HG02678 (cell line): ENCODE data around the gene AHCYL2.
"Not testable (repeated sequence)": the region's sequence is repeated elsewhere in the genome, so short reads cannot be mapped to it uniquely, and the experiment has no call there.

Experiments
- ATAC-seq: cut with Tn5 transposase; IDR thresholded peaks from one replicate; pipeline ENCODE4 v1.9.1; 2021; ENCODE audit warnings: mild to moderate bottlenecking, moderate library complexity; ENCODE audit not compliant: unreplicated experiment

Gene AHCYL2

DNA sequence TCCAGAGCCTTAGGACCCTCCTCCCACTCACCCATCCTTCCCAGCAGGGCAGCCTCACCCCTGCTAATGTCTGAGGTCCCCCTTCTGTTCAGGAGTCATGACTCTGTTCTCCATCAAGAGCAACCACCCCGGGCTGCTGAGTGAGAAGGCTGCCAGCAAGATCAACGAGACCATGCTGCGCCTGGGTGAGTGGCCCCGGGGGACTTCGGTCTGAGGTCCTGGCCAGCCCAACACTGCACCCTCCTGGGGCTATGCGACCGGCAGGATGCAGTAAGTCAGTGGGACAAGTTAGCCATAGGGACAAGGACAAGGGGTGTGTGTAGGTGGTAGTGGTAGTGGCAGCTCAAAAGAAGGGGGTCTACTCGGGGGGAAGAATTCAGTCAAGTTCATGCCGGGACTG lies 16.2 kb upstream of the AHCYL2 start:
- no peak for ATAC-seq

DNA sequence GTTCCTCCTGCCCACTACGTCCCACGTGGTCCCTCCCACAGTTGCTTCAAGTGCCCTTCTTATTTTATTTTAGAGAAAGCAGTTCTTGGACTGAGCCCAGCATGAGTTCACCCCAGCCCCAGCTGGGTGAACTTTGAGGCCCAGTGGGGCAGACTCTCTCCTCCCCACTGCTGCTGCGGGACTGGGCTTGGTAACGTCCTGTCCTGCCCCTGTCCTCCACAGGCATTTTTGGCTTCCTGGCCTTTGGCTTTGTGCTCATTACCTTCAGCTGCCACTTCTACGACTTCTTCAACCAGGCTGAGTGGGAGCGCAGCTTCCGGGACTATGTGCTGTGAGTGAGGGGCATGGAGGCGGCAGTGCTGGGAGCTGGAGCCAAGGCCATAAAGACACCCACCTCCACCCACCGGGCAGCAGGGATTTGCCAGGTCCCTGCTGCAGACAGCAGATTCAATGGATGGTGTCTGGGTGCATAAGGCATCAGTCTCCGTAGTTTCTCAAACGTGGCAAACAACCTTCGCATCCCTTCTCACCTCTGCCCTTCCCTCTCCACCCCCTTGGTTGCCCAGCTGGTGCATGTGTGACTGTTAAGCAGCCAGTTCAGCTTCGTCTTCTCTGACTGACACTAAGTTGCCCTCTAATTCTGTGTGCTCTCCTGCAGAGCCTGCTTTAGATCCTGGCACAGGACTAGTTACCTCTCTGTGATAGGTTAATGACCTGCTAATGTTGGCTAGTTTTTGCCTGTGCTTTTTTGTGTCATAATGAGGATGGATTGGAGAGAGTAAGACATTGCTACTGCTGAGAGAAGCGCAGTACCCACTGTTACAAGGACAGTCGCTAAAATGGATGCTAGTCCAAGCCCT lies 15.5 kb upstream of the AHCYL2 start:
- ATAC-seq: no peak

DNA sequence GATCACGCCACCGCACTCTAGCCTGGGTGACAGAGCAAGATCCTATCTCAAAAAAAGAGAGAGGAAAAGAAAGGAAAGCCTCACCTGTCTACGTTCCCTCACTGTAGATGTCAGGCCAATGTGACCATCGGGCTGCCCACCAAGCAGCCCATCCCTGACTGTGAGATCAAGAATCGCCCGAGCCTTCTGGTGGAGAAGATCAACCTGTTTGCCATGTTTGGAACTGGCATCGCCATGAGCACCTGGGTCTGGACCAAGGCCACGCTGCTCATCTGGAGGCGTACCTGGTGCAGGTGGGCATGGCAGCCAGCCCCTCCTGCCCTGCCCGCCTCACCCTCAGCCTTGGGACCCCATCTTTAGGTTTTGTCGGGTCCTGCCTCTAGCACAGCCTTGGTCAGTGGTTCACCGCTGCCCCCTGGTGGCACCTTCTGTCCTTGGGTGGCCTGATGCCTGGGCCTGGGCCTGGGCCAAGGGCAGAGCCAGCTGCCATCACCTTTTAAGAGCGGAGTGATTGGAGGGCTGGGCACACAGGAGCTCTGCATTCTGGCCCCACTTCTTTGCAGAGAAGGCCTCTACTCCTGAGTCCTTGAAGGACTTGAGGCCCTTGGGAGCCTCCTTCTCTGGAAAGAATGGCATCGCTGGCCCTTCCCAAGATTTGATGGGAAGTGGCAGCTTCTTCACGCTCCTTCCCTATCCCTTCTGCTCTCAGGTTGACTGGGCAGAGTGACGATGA lies 14.4 kb upstream of the AHCYL2 start:
- ATAC-seq: peak; percentile 72

DNA sequence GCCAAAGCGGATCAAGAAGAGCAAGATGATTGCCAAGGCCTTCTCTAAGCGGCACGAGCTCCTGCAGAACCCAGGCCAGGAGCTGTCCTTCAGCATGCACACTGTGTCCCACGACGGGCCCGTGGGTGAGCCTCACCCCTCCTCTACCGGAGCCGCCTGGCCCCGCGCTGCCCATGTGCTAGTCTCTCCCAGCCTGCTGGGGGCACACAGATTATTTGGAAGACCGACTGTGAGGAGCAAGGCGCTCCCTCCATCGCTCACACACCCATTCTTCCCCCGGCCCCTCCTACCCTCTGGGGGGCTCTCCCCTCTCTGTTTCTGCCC lies 13.9 kb upstream of the AHCYL2 start:
- no peak for ATAC-seq

DNA sequence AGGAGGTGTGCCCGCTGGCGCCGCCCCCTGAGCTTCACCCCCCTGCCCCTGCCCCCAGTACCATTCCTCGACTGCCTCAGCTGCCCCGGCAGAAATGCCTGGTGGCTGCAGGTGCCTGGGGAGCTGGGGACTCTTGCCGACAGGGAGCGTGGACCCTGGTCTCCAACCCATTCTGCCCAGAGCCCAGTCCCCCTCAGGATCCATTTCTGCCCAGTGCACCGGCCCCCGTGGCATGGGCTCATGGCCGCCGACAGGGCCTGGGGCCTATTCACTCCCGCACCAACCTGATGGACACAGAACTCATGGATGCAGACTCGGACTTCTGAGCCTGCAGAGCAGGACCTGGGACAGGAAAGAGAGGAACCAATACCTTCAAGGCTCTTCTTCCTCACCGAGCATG lies 12.7 kb upstream of the AHCYL2 start:
- no peak for ATAC-seq

DNA sequence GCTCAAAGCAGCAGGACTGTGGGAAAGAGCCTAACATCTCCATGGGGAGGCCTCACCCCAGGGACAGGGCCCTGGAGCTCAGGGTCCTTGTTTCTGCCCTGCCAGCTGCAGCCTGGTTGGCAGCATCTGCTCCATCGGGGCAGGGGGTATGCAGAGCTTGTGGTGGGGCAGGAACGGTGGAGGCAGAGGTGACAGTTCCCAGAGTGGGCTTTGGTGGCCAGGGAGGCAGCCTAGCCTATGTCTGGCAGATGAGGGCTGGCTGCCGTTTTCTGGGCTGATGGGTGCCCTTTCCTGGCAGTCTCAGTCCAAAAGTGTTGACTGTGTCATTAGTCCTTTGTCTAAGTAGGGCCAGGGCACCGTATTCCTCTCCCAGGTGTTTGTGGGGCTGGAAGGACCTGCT lies 12.2 kb upstream of the AHCYL2 start:
- ATAC-seq: no peak

DNA sequence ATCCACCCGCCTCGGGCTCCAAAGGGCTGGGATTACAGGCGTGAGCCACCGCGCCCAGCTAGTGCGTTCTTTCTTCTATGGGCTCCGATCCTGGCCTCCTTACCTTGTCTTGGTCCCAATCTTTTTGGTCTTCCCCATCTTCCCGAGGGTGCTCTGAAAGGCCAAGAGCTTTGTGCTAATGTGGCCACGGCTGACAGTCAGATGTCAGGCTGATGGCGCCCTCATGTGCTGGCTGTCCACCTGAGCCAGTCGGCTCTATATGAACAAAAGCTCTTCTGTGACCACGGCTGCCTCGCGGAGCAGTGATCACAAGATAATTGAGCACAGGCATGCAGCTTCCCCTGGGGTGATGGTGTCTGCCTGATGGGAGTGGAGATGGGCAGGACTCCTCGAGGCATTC lies 11.0 kb upstream of the AHCYL2 start:
- ATAC-seq: no peak

DNA sequence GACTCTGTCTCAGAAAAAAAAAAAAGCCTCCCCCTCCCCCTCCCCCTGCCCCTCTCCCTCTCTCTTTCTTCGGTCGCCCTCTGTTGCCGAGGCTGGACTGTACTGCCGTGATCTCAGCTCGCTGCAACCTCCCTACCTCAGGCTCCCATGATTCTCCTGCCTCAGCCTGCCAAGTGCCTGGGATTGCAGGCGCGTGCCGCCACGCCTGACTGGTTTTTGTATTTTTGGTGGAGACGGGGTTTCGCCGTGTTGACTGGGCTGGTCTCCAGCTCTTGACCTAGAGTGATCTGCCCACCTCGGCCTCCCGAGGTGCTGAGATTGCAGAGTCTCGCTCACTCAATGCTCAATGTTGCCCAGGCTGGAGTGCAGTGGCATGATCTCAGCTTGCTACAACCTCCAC lies 9.1 kb upstream of the AHCYL2 start:
- not testable (repeated sequence) for ATAC-seq

DNA sequence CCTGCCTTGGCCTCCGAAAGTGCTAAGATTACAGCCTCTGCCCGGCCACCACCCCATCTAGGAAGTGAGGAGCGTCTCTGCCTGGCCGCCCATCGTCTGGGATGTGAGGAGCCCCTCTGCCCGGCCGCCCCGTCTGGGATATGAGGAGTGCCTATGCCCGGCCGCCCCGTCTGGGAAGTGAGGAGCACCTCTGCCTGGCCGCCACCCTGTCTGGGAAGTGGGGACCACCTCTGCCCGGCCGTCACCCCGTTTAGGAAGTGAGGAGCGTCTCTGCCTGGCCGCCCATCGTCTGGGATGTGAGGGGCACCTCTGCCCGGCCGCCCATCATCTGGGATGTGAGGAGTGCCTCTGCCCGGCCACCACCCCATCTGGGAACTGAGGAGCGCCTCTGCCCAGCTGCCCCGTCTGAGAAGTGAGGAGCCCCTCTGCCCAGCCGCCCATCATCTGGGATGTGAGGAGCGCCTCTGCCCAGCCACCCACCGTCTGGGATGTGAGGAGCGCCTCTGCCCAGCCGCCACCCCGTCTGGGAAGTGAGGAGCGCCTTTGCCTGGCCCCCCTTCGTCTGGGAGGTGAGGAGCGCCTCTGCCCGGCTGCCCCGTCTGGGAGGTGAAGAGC lies 8.6 kb upstream of the AHCYL2 start:
- ATAC-seq: not testable (repeated sequence)

DNA sequence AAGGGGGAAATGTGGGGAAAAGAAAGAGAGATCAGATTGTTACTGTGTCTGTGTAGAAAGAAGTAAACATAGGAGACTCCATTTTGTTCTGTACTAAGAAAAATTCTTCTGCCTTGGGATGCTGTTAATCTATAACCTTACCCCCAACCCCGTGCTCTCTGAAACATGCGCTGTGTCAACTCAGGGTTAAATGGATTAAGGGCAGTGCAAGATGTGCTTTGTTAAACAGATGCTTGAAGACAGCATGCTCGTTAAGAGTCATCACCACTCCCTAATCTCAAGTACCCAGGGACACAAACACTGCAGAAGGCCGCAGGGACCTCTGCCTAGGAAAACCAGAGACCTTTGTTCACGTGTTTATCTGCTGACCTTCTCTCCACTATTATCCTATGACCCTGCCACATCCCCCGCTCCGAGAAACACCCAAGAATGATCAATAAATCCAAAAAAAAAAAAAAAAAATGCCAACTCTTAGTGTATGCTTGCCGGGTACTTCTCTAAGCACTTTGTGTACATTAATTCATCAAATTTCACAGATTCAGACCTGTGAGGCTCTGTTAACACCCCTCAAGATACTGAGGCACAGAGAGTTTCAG lies 7.9 kb upstream of the AHCYL2 start:
- not testable (repeated sequence) for ATAC-seq

DNA sequence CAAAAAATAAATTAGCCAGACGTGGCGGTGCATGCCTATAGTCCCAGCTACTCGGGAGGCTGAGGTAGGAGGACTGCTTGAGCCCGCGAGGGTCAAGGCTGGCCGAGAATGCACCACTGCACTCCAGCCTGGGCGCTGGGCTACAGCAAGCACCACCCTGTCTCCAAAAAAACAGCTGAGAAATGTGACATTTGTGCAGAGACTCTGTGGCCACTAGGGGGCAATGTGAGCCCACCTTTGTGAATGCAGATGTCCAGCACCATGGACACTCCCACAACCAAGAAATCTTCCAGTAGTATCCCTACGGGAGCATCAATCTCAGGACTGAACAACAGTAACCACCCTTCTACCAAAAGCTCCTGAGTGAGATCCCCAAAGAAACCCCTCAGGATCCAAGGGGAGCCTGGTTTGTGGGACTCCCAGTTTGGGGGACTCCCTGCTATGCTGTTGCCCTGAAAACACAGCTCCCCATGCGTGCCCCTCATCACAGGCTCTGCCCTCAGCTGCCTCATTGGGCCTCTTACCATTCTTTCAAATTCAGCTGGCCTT lies 6.2 kb upstream of the AHCYL2 start:
- ATAC-seq: no peak

DNA sequence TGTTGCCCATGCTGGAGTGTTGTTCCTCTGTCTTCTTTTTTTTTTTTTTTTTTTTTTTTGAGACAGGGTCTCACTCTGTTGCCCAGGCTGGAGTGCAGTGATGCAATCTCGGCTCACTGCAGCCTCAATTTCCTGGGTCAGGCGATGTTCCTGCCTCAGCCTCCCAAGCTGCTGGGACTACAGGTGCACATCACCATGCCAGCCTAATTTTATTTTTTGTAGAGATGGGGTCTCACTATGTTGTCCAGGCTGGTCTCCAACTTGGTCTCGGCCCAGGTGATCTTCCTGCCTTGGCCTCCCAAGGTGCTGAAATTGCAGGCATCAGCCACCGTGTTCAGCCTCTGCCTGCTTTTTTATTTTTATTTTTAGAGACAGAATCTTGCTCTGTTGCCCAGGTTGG lies 5.7 kb upstream of the AHCYL2 start:
- ATAC-seq: not testable (repeated sequence)

DNA sequence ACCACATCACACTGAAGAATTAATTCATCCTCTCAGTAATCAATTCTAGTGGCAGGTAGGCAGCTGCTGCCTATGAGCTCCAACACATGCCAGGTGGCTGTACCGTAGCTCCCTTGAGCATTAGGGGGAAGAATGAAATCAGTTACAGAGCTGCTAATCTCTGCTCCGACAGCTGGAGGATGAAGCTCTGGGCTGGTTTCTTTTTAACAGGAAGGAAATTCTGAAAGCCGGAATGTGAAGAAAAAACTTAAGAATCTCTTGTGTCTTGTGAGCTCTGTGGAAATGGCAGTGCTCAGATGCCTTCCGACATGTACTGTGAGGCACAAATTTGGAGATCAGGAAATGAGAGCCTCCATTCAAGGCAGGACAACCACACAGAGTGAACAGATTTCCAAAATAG lies 2.8 kb upstream of the AHCYL2 start:
- ATAC-seq: no peak

DNA sequence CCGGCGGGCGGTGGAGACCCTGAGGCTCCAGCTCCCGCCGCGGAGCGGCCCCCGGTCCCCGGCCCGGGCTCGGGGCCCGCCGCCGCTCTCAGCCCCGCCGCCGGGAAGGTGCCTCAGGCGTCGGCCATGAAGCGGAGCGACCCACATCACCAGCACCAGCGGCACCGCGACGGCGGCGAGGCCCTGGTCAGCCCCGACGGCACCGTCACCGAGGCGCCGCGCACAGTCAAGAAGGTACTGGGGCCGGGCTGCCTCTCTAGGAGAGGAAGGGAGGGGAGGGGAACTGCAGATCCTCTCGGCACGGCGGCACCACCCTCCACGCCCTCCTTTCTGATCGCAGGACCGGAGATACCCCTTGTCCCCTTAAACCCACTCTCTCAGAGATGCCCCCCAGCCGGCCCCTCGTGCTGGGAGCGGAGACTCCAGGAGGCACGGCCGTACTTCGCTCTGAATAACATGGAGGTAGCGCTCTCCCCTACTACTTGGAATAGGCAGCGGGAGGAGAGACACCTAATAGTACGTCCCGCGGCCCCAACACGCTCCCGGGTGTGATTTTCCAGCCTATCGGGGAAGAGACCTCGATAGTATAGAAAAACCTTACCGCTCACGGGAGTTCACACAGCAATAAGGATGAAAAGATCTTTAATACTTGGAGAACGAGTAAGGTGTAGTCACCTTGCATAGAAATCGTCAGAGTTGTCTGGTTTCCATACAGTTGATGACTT lies 538 bp downstream of the AHCYL2 start:
- peak; percentile 31 for ATAC-seq

DNA sequence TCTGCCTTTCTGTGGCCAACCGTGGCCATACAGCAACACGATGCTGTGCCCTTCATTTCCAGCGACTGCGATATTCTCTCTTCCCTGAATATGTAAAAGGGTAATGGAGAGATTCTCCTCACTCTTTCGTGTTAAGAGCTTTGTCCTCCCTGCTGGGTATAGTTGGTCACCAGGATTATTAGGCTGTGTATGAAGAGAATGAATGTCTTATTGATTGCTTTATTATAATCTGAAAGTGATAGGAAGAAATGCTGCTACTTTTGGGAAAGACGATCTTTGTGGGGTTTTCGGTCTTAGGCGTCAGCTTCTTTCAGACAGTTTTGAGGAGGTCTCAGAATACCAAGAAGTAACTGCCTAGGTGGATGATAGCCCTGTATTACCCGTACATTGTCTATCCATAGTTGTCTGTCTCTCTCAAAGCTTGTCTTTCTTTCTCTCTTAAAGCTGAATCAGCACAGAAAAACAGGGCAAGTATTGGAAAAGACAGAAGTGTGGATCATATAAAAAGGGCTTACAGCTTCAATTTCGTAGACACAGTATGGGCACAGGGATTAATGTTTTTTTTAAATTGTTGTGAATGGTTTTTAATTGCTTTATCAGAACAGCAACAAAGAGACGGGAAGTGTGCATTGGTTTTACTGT lies 1.2 kb downstream of the AHCYL2 start:
- no peak for ATAC-seq

DNA sequence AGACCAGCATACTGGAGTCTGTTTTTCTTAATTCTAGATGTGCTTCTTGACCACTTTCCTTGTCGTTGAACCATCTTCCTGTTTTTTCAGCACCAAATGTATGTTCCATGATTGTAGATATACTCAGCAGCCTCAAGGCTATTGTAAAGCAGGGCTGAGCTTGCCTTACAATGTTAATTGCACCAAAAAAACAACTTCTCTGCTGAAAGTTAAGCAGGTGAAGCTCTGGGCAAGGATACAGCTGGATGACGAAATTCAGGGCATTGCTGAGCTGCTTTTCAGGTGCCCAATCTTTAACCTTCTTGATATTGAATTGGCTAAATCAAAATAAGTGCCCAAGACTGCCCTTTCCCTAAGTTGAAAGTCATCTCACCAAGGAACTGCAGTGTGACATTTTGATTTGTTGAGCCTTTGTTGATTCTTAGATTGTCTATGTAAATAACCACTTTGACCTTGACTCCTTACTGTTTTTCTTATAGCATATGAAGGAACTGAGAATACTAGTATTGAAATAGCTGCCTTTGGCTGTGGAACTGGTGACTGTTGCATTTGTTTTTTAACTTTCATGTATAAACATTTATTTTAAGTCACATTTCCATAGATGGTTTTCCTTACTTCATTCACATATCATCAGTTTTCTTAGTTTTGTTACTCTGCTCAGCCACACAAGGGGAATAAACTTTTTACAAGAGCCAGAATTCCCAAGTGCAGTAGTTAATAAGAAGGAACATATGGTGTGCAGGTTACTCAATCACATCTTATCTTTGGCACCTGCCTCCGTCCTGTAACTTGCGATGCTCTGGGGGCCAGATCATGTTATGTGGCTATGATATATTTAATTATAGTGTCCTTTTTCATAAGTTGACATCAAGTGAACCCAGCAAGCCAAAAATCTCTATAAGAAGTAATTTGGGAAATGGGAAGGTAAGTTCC lies 3.1 kb downstream of the AHCYL2 start:
- no peak for ATAC-seq

DNA sequence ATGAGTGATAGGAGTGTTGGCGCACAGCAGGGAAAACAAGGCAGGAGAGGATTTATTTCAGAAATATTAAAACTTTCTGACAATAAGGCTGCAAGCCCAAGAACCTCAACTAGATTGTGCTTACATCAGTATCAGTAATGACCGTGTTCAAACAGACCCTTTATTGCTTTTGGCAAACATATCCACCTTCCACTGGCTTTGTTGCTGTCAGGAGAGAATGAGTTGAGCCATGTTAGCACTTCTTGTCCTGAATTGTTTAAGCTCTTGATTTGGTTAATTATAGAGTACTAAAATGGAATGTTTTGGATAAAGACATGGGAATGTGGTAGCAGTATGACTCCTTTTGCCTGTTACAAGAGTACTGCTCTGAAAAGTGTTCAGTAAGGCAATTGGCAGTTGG lies 3.8 kb downstream of the AHCYL2 start:
- no peak for ATAC-seq

DNA sequence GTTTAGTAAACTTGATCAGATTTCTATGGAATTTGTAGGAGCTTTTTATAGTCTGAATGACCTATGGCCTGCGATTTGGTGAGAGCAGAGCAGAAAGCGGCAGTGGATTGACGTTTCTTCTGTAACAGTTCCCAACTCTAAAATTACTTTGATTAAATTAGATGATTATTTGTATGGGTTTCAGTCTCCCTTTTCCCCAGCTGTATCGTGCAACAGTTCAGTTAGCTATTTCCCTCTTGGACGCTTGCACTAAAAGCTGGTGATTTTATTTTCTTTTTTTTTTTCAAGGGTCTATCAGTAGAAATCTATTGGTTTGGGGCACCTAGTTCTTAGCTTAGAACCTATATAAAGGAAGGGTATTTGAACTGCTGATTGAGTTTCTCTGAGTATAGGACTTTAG lies 6.8 kb downstream of the AHCYL2 start:
- no peak for ATAC-seq

DNA sequence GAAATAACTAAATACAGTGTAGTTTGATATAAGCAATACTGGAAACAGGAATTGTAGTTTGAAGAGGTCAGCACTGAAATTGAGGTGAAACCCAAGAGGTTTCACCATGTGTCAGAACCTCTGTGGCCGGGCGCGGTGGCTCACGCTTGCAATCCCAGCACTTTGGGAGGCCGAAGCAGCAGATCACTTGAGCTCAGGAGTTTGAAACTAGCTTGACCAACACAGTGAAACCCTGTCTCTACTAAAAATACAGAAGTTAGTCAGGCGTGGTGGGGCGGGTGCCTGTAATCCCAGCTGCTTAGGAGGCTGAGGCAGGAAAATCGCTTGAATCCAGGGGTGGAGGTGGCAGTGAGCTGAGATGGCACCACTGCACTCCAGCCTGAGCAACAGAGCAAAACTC lies 13.7 kb downstream of the AHCYL2 start:
- no peak for ATAC-seq
